ENCODE data around the gene MFSD11. TPM values are rescaled to one million over a fixed set of nuclear protein-coding genes. Genes with fewer than 3 reads are reported as not detected.

MFSD11 gene
- total RNA-seq, 1 donor from 2014 or later = 24.1 TPM

DNA sequence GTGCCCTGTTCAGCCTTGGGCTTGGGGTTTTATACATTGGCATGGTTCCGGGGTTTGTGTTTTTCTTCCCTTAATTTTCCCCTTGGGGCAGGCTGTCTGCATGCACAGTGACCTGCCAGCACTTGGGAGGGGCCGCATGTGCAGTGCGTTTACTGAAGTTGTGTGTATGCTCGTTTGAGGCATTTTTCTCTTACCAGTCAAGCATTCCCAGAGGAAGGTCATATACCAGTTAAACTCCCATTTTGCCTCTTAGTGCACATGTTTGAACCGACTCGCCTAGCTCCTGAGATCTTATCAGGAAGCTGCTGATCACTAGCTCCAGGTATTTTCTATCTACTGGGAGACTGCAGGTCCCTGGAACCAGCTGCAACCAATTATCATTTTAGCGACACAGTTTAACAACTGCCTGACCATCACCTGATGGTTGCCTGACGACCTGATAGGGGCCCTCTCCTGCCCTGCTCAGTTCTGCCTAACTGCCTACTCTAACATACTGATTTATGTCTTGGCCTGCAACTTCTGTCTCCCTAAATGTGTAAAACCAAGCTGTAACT is 51.4 kb downstream of the MFSD11 start:
- Histone ChIP-seq H3K36me3 (peaks cover 0 to 7% of the 10 kb centered on the region in 2 donors), H3K27me3 (no peaks in the 10 kb centered on the region), H3K27ac (no peak overlapping the region), H3K4me1 (peaks cover 22% of the 10 kb centered on the region), H3K9me3 (no peaks in the 10 kb centered on the region), H3K4me3 (no peak overlapping the region)
- TF ChIP-seq POLR2A (IDR thresholded peaks at IDR 0.05) = no peak
- TF ChIP-seq POLR2AphosphoS5 (IDR thresholded peaks at IDR 0.05; ENCODE audit: insufficient read depth in 1 of 2, low read depth in 1 of 2) = no peak
- TF ChIP-seq, protein P1, sequence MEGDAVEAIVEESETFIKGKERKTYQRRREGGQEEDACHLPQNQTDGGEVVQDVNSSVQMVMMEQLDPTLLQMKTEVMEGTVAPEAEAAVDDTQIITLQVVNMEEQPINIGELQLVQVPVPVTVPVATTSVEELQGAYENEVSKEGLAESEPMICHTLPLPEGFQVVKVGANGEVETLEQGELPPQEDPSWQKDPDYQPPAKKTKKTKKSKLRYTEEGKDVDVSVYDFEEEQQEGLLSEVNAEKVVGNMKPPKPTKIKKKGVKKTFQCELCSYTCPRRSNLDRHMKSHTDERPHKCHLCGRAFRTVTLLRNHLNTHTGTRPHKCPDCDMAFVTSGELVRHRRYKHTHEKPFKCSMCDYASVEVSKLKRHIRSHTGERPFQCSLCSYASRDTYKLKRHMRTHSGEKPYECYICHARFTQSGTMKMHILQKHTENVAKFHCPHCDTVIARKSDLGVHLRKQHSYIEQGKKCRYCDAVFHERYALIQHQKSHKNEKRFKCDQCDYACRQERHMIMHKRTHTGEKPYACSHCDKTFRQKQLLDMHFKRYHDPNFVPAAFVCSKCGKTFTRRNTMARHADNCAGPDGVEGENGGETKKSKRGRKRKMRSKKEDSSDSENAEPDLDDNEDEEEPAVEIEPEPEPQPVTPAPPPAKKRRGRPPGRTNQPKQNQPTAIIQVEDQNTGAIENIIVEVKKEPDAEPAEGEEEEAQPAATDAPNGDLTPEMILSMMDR (IDR thresholded peaks at IDR 0.05) = no peak
- intact Hi-C loops (cut with DNase I) = no loop called here
- DNase-seq (ENCODE audit: extremely low spot score in 2 of 2) = no peak

- Histone ChIP-seq H3K27me3 (no peaks in the 10 kb centered on the region), H3K9me3 (no peaks in the 10 kb centered on the region), H3K4me3 (peak overlapping the region in 1 of 2 donors; percentile 18), H3K27ac (peak overlapping the region; percentile 31), H3K4me1 (peaks cover 22% of the 10 kb centered on the region), H3K36me3 (no peaks in the 10 kb centered on the region)
- DNase-seq (ENCODE audit: extremely low spot score in 2 of 2) = no peak
- peak in 1 of 2 donors; percentile 28 for TF ChIP-seq POLR2AphosphoS5 (IDR thresholded peaks at IDR 0.05; ENCODE audit: insufficient read depth in 1 of 2, low read depth in 1 of 2)
- TF ChIP-seq, protein P1 (IDR thresholded peaks at IDR 0.05) = no peak
- intact Hi-C loops (cut with DNase I) = no loop called here
These were observed 53.4 kb downstream of the MFSD11 start for GRCh38 chr17:76791053-76791980.

DNA sequence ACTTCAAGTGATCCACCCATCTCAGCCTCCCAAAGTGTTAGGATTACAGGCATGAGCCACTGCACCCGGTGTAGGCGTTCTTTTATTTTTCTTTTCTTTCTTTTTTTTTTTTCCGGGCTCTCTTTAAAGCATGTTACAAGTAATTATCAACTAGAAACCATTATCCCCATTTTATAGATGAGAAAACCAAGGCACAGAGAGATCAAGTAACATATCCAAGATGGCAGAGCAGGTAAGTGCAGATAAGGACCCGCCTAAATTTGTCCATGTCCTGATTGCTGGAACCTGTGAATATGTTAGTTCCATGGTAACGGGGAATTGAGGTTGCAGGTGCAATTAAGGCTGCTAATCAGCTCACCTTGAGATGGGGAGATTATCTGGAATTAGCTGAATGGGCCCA is 54.4 kb downstream of the MFSD11 start:
- no peak for DNase-seq (ENCODE audit: extremely low spot score in 2 of 2)
- intact Hi-C loops (cut with DNase I) = no loop called here
- Histone ChIP-seq H3K4me1 (peaks cover 22% of the 10 kb centered on the region), H3K27ac (no peak overlapping the region), H3K27me3 (no peaks in the 10 kb centered on the region), H3K36me3 (no peaks in the 10 kb centered on the region), H3K9me3 (no peaks in the 10 kb centered on the region), H3K4me3 (no peak overlapping the region)
- TF ChIP-seq, protein P1 (IDR thresholded peaks at IDR 0.05) = no peak
- TF ChIP-seq POLR2AphosphoS5 (IDR thresholded peaks at IDR 0.05; ENCODE audit: insufficient read depth in 1 of 2, low read depth in 1 of 2) (no peak), POLR2A (IDR thresholded peaks at IDR 0.05) (no peak)

GRCh38 chr17:76793775-76794174 is 55.9 kb downstream of the MFSD11 start:
- intact Hi-C loops (cut with DNase I) = no loop called here

More at GRCh38 chr17:76793775-76794174, 55.9 kb downstream of the MFSD11 start:
- H3K4me3 ChIP-seq = no peak overlapping the region
- H3K27me3 ChIP-seq = no peaks in the 10 kb centered on the region
- no peaks in the 10 kb centered on the region for H3K36me3 ChIP-seq
- no peaks in the 10 kb centered on the region for H3K9me3 ChIP-seq
- no peak for DNase-seq (ENCODE audit: extremely low spot score in 2 of 2)
- TF ChIP-seq POLR2A (IDR thresholded peaks at IDR 0.05) (no peak), POLR2AphosphoS5 (IDR thresholded peaks at IDR 0.05; ENCODE audit: insufficient read depth in 1 of 2, low read depth in 1 of 2) (no peak)
- TF ChIP-seq, protein P1 (IDR thresholded peaks at IDR 0.05) = no peak
- H3K27ac ChIP-seq = no peak overlapping the region
- H3K4me1 ChIP-seq = peaks cover 22% of the 10 kb centered on the region
